Dermis microvascular lymphatic vessel endothelial cell (primary cell): ENCODE measurements around the gene ECM2. TPM values are rescaled to one million over a fixed set of nuclear protein-coding genes. Genes with fewer than 3 reads are reported as not detected.

Source experiments
- DNase-seq, 2 donors: peaks; one replicate each; pipeline versions ENCODE4 v3.0.0 to v3.0.0-alpha.2; 2010; ENCODE audit warnings: low read depth in 2 of 2
- total RNA-seq: library from RNA; depleted of rRNA; stranded (reverse); fragments of >200 nt; gene quantifications from 2 replicates; pipeline ENCODE4 v1.2.1, GENCODE V29; 2014

The ECM2 gene
- total RNA-seq, 1 donor from 2014 or later = not detected

GRCh38 chr9:92527832-92528521, 7.8 kb downstream of the ECM2 start:
- DNase-seq = no peak

DNA sequence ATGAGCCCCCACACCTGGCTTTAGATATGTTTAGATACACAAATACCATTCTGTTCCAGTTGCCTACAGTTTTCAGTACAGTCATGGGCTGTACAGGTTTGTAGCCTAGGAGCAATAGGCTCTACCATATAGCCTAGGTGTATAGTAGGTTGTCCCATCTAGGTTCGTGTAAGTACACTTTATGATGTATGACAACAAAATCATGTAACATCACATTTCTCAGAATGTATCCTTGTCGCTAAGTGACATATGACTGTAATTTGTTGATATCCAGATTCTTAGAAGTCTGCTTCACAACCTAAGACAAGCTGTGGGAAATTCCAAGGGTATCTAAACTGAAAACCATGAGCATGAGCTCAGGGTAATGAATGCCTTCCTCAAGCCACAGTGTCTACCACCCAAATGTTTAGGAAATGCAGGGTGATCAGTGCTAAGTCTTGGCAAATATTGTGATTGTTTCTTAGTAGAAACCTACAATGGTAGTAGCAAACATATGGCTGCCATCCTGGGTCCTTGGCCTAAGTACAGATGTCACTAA, 8.4 kb downstream of the ECM2 start:
- DNase-seq = no peak

DNA sequence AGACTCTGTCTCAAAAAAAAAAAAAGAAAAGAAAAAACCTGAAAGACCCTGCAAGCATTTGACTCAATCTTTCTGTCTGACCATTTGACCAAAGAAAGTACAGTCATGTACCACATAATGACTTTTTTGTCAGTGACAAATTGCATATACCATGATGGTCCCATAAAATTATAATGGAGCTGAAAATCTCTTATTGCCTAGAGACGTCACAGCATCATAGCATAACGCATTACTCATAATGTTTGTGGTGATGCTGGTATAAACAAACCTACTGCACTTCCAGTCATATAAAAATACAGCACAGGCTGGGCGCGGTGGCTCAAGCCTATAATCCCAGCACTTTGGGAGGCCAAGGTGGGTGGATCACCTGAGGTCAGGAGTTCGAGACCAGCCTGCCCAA, 10.5 kb downstream of the ECM2 start:
- no peak for DNase-seq

DNA sequence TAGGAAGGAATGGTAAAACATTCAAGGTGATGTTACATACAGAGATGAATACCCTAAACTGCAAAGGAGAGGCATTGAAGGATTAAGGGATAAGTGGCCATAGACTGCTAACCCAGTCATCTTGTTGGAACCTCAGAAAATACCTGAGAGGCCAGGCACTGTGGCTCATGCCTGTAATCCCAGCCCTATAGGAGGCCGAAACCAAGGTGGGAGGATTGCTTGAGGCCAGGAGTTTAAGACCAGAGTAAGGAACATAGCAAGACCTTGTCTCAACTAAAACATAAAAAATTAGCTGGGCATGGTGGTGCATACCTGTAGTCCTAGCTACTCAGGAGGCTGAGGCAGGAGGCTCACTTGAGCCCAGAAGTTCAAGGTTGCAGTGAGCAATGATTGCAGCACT, 10.9 kb downstream of the ECM2 start:
- no peak for DNase-seq

DNA sequence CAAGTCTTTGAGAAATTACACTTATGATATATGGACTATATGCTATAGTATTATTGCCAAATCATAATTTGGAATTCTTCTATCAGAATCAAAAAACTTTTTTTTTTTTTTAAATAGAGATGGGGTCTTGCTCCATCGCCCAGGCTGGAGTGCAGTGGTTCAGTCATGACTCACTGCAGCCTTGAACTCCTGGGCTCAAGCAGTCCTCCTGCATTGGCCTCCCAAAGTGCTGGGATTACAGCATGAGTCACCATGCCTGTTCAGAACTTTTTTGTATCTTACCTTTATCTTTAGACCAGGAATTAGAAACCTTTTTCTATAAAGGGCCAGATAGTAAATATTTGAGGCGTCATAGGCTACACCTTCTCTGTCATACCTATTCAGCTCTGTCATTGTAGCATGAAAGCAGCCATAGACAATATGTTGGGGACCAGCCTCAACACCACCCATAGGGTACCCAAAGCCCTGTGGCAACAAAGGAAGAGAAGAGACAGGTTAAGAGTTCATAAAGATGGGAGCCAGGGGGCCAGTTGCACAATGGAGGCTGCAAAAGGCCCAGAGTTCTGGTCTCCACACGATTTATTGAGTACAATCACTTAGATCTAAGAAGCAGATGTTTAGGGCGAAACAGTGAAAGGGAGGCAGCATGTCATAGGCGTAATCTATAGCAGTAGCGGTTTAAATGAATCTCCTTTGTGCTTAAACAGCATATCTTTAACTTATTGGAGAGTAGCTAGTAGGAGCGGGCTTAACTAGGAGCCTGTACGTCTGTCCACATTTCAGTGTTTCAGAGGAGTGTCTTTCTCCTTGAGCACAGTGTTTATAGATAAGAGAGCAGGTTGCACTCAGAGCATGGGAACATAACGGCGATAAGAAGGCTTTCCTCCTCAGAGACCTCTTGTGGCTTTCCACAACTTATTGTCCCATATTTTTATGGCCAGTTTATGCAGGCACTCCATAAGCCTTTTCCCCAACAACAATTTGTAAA, 12.5 kb downstream of the ECM2 start:
- DNase-seq = no peak

- DNase-seq = no peak
Measured at GRCh38 chr9:92520837-92521236, 15.0 kb downstream of the ECM2 start.

DNA sequence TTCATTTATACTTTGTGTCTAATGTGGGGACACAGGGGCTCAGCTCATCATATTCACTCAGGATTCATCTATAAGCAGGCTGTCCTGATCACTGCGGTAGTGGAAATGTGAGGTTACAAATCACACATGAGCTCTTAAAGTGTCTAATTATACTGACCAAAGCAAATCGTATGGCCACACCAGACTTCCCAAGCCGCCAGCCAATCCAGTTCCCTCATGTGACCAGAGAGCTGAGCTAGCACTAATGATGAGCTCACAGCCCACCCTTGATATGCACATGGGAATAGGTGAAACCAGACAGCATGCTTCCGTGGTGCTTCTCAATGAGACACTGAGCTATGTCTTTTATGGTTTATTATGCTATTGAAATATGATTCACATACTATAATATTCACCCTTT, 17.6 kb downstream of the ECM2 start:
- DNase-seq = no peak

GRCh38 chr9:92517046-92517445, 18.7 kb downstream of the ECM2 start:
- no peak for DNase-seq

- DNase-seq = no peak
Measured at GRCh38 chr9:92516521-92516920, 19.3 kb downstream of the ECM2 start.

GRCh38 chr9:92514635-92515034, 21.2 kb downstream of the ECM2 start:
- no peak for DNase-seq

- peak in 1 of 2 donors; percentile 26 for DNase-seq
Measured at GRCh38 chr9:92513349-92513748, 22.4 kb downstream of the ECM2 start.

GRCh38 chr9:92512622-92513021, 23.2 kb downstream of the ECM2 start:
- no peak for DNase-seq

- no peak for DNase-seq
Measured at GRCh38 chr9:92510747-92511146, 25.0 kb downstream of the ECM2 start.

- DNase-seq = no peak
Measured at GRCh38 chr9:92509050-92509449, 26.7 kb downstream of the ECM2 start.

GRCh38 chr9:92508018-92508820, 27.6 kb downstream of the ECM2 start:
- no peak for DNase-seq

- no peak for DNase-seq
Measured at GRCh38 chr9:92507496-92507895, 28.3 kb downstream of the ECM2 start.

DNA sequence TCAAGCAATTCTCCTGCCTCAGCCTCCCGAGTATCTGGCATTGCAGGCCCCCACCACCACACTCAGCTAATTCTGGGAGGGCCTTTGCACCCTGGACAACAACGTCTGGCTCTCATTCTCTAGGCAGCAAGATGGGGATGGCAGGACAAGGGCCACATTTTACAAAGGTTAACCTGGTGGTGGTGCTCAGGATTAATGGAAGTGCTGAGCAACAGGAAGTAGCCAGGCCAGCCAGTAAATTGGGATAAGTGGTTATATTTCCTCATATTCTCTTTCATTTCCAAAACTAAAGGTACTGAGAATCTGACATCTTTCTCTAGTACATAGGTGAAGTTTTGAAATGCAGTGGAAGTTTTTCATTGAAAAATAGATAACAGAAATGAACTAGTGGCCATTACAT, 28.8 kb downstream of the ECM2 start:
- no peak for DNase-seq

GRCh38 chr9:92506184-92506857, 29.5 kb downstream of the ECM2 start:
- no peak for DNase-seq

- no peak for DNase-seq
Measured at GRCh38 chr9:92504881-92505280, 30.9 kb downstream of the ECM2 start.

DNA sequence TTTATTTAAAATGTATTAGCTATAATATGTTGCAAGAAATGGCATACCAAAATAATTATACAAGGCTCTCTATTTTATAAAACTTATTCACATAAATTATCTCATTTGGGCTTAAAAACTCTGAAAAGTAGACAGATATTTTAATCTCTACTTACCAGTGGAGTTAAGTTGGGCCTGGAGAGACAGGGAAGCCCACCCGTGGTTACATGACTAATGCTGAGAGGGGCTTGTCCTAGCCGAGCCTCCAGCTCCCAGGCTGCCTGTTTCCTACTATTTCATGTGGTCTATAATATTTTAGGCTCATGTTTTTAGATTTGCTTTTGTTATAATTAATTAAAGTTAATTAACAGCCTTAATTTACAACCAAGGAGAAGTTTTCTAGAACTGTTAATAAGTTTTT, 32.6 kb downstream of the ECM2 start:
- DNase-seq = no peak
